IMR-90 (cell line): ENCODE results near the gene SBNO1. TPM values are rescaled to one million over a fixed set of nuclear protein-coding genes. Genes with fewer than 3 reads are reported as not detected.

Experiments
- ATAC-seq: fragments of 200-7000 bp; cut with Tn5 transposase; 2 replicates; pipeline ENCODE4 v1.9.1; 2020; ENCODE audit warnings: low read depth, mild to moderate bottlenecking, moderate library complexity
- BruUV-seq: library from RNA; stranded (reverse); fragments of 400-500 nt; replicated peaks from 2 replicates; lab custom pipeline; 2021; lab: Mats Ljungman, UMichigan
- CTCF ChIA-PET: fragments of 300-600 bp; formaldehyde crosslinking; extraction: SDS; loops from one replicate; lab custom pipeline; 2021; ENCODE audit warnings: antibody characterized with exemption; lab: Yijun Ruan, JAX
- POLR2A ChIA-PET: fragments of 300-600 bp; sonication (Branson Sonifier 250); formaldehyde crosslinking; loops from one replicate; lab custom pipeline; 2022; ENCODE audit warnings: antibody characterized with exemption; ENCODE audit not compliant: unreplicated experiment; lab: Charles Lee
- DNase-seq: peaks from one replicate; pipeline ENCODE4 v3.0.0; 2013
- H2AFZ ChIP-seq: replicated peaks from 2 replicates; pipeline ENCODE3; 2013; ENCODE audit warnings: low read length, mild to moderate bottlenecking; ENCODE audit not compliant: poor library complexity
- H2AK5ac ChIP-seq: 2 replicates; pipeline ENCODE4 v1.6.1; 2013; ENCODE audit warnings: low read depth, low read length, inconsistent platforms
- H2AK9ac ChIP-seq: replicated peaks from 2 replicates; pipeline ENCODE3; 2013; ENCODE audit warnings: mild to moderate bottlenecking, low read depth, low read length, moderate library complexity; ENCODE audit not compliant: poor library complexity
- H2BK120ac ChIP-seq: 2 replicates; pipeline ENCODE4 v1.6.1; 2013; ENCODE audit warnings: low read depth, low read length, inconsistent platforms
- H2BK15ac ChIP-seq: 3 replicates; pipeline ENCODE4 v1.6.1; 2013; ENCODE audit warnings: low read depth, low read length, inconsistent platforms
- H2BK20ac ChIP-seq: 2 replicates; pipeline ENCODE4 v1.6.1; 2013; ENCODE audit warnings: low read depth, mild to moderate bottlenecking, inconsistent platforms, low read length, moderate library complexity
- H2BK5ac ChIP-seq: 2 replicates; pipeline ENCODE4 v1.6.1; 2013; ENCODE audit warnings: mild to moderate bottlenecking, low read depth, low read length, inconsistent platforms; ENCODE audit not compliant: poor library complexity, severe bottlenecking
- H3K14ac ChIP-seq: replicated peaks from 2 replicates; pipeline ENCODE4 v1.6.1; 2013; ENCODE audit warnings: low read depth, low read length, inconsistent platforms
- H3K18ac ChIP-seq: 2 replicates; pipeline ENCODE4 v1.6.1; 2013; ENCODE audit warnings: low read depth, low read length, control low read depth
- H3K23ac ChIP-seq: 2 replicates; pipeline ENCODE4 v1.6.1; 2013; ENCODE audit warnings: low read depth, low read length, inconsistent platforms
- H3K27ac ChIP-seq: 2 replicates; pipeline ENCODE4 v1.5.1; 2013; ENCODE audit warnings: mild to moderate bottlenecking, control low read depth, low read length; ENCODE audit not compliant: insufficient read depth
- H3K27me3 ChIP-seq: 2 replicates; pipeline ENCODE4 v1.6.1; 2013; ENCODE audit warnings: low read length; ENCODE audit not compliant: control insufficient read depth, insufficient read depth
- H3K36me3 ChIP-seq: 2 replicates; pipeline ENCODE4 v1.6.1; 2013; ENCODE audit warnings: low read length, mixed read lengths; ENCODE audit not compliant: control insufficient read depth, insufficient read depth
- H3K4ac ChIP-seq: 2 replicates; pipeline ENCODE4 v1.6.1; 2013; ENCODE audit warnings: low read depth, low read length, inconsistent platforms
- H3K4me1 ChIP-seq: 2 replicates; pipeline ENCODE4 v1.6.1; 2013; ENCODE audit warnings: low read length, mixed read lengths; ENCODE audit not compliant: control insufficient read depth, insufficient read depth
- H3K4me2 ChIP-seq: 2 replicates; pipeline ENCODE4 v1.6.1; 2013; ENCODE audit warnings: low read depth, mild to moderate bottlenecking, control low read depth, low read length, moderate library complexity
- H3K4me3 ChIP-seq: 2 replicates; pipeline ENCODE4 v1.5.1; 2013; ENCODE audit warnings: low read depth, mild to moderate bottlenecking, control low read depth, low read length, moderate library complexity; ENCODE audit not compliant: insufficient read depth
- H3K56ac ChIP-seq: 2 replicates; pipeline ENCODE4 v1.6.1; 2013; ENCODE audit warnings: low read length, inconsistent platforms; ENCODE audit not compliant: insufficient read depth; ENCODE audit errors: extremely low read depth
- H3K79me1 ChIP-seq, 2 experiments: 2 replicates each; pipeline ENCODE4 v1.6.1; 2013; ENCODE audit warnings: low read length in 2 of 2, inconsistent platforms in 1 of 2, low read depth in 1 of 2
- H3K9ac ChIP-seq: 2 replicates; pipeline ENCODE4 v1.6.1; 2013; ENCODE audit warnings: low read depth, low read length, control low read depth
- H3K9me1 ChIP-seq: 2 replicates; pipeline ENCODE4 v1.6.1; 2013; ENCODE audit warnings: low read length, inconsistent platforms; ENCODE audit not compliant: insufficient read depth
- H3K9me3 ChIP-seq: 2 replicates; pipeline ENCODE4 v1.6.1; 2013; ENCODE audit warnings: low read length; ENCODE audit not compliant: control insufficient read depth, insufficient read depth
- H4K20me1 ChIP-seq: 2 replicates; pipeline ENCODE4 v1.6.1; 2013; ENCODE audit warnings: low read length, inconsistent platforms; ENCODE audit not compliant: insufficient read depth
- H4K5ac ChIP-seq: 2 replicates; pipeline ENCODE4 v1.6.1; 2013; ENCODE audit warnings: mild to moderate bottlenecking, low read depth, low read length, control low read depth
- H4K8ac ChIP-seq, 2 experiments: 2 replicates each; pipeline ENCODE4 v1.6.1; 2013; ENCODE audit warnings: low read depth in 2 of 2, low read length in 2 of 2, control low read depth in 1 of 2, inconsistent platforms in 1 of 2
- H4K91ac ChIP-seq: 2 replicates; pipeline ENCODE4 v1.6.1; 2013; ENCODE audit warnings: low read depth, low read length, inconsistent platforms; ENCODE audit not compliant: insufficient read depth
- BHLHE40 ChIP-seq: fragments of 150-350 bp; IDR thresholded peaks from 2 replicates; pipeline ENCODE4 v1.6.1; 2016; ENCODE audit warnings: mild to moderate bottlenecking, low read depth, low read length
- CTCF ChIP-seq: conservative IDR thresholded peaks from 2 replicates; pipeline ENCODE4 v1.5.1; 2012; ENCODE audit warnings: mild to moderate bottlenecking, low read depth, low read length, improper control_type of control experiment
- FOS ChIP-seq: fragments of 150-350 bp; IDR thresholded peaks from 2 replicates; pipeline ENCODE4 v1.6.1; 2016; ENCODE audit warnings: low read depth, low read length
- MAFK ChIP-seq: IDR thresholded peaks from 2 replicates; pipeline ENCODE4 v1.6.1; 2012; ENCODE audit warnings: low read depth, low read length, improper control_type of control experiment
- NFE2L2 ChIP-seq: fragments of 150-350 bp; IDR thresholded peaks from 2 replicates; pipeline ENCODE4 v1.6.1; 2016; ENCODE audit warnings: low read depth, mild to moderate bottlenecking, low read length
- RCOR1 ChIP-seq: IDR thresholded peaks from 2 replicates; pipeline ENCODE4 v1.6.1; 2012; ENCODE audit warnings: mild to moderate bottlenecking, low read length, improper control_type of control experiment; ENCODE audit not compliant: insufficient replicate concordance
- SMC3 ChIP-seq: fragments of 150-350 bp; IDR thresholded peaks from 2 replicates; pipeline ENCODE4 v1.6.1; 2016; ENCODE audit warnings: low read depth, mild to moderate bottlenecking, antibody characterized with exemption, low read length, moderate library complexity
- USF2 ChIP-seq: fragments of 150-350 bp; IDR thresholded peaks from 2 replicates; pipeline ENCODE4 v1.6.1; 2017; ENCODE audit warnings: mild to moderate bottlenecking, antibody characterized with exemption, low read length, low read depth
- WGBS, 2 experiments: methylation state at CpG; one replicate each; pipeline versions ENCODE4 v1.1.5 to v1.1.7; 2013; ENCODE audit warnings: missing lambda C conversion rate in 2 of 2; ENCODE audit not compliant: insufficient read length in 1 of 2; ENCODE audit errors: extremely low coverage in 2 of 2; 5-methylcytosine and 5-hydroxymethylcytosine counted together
- dilution Hi-C: fragments of 300-500 bp; cut with HindIII; formaldehyde crosslinking; loops from one replicate; pipeline ENCODE4 v1.14.3; 2018; ENCODE audit warnings: low sequenced_read_pairs; ENCODE audit not compliant: unreplicated experiment
- in situ Hi-C: fragments of 300-500 bp; cut with MboI; formaldehyde crosslinking; loops from 3 replicates; pipeline ENCODE4 v1.14.3; 2019; ENCODE audit warnings: low sequenced_read_pairs, inconsistent platforms, mixed read lengths
- intact Hi-C: fragments of 100-400 bp; cut with micrococcal nuclease; formaldehyde crosslinking; loops from 2 replicates; pipeline ENCODE4 v1.10.0; 2022
- polyA plus RNA-seq, 3 experiments: library from polyadenylated mRNA; depleted of rRNA; stranded (reverse); fragments of >200 nt; gene quantifications; 2 replicates each; pipeline ENCODE4 v1.2.3, GENCODE V29; 2012; ENCODE audit warnings: low replicate concordance in 1 of 3
- total RNA-seq: library from RNA; depleted of rRNA; stranded (reverse); fragments of >200 nt; gene quantifications from 2 replicates; pipeline ENCODE4 v1.2.3, GENCODE V29; 2012

Gene SBNO1
- total and polyA plus RNA-seq, 2 of the 4 experiments (the other 2 are of a cell fraction): 5.3 to 24.9 TPM

GRCh38 chr12:123265851-123266678, 98.6 kb downstream of the SBNO1 start:
- Histone ChIP-seq H4K20me1 (peaks cover 69% of the 10 kb centered on the region), H2BK5ac (no peak overlapping the region), H2BK15ac (no peak overlapping the region), H3K36me3 (peaks cover 49% of the 10 kb centered on the region), H3K4me3 (no peak overlapping the region), H3K27ac (no peak overlapping the region), H4K5ac (no peak overlapping the region), H4K91ac (no peak overlapping the region), H3K27me3 (no peaks in the 10 kb centered on the region), H3K4me1 (peaks cover 13% of the 10 kb centered on the region), H3K79me1 (peaks cover 18 to 58% of the 10 kb centered on the region in 2 experiments; a peak in 2 of 4 replicates), H3K9ac (no peak overlapping the region), H2BK20ac (no peak overlapping the region), H4K8ac (no peak overlapping the region), H3K4me2 (no peak overlapping the region), H2AFZ (no peak overlapping the region), H3K9me3 (no peaks in the 10 kb centered on the region), H3K18ac (no peak overlapping the region), H2AK5ac (no peak overlapping the region), H2BK120ac (no peak overlapping the region), H2AK9ac (no peak overlapping the region), H3K9me1 (peaks cover 18% of the 10 kb centered on the region), H3K56ac (no peak overlapping the region), H3K23ac (no peak overlapping the region), H3K14ac (no peak overlapping the region), H3K4ac (no peak overlapping the region)
- ATAC-seq (no peak), DNase-seq (no peak)
- CTCF ChIA-PET: interaction anchor here (0.6 kb wide), 1 partner anchor 29 kb away, joined by 3 read pairs; no protein-coding TSS in a partner anchor
- in situ Hi-C loops: no loop called here
- TF ChIP-seq USF2 (no peak), FOS (no peak), NFE2L2 (no peak), CTCF (no peak), SMC3 (no peak), BHLHE40 (no peak), RCOR1 (no peak), MAFK (no peak)
- intact Hi-C loops: no loop called here
- BruUV-seq: no TSS peak
- dilution Hi-C loops: no loop called here
- WGBS, 2 experiments: 92% methylated on average over 14 of the region's 35 CpGs; no CpG with 5 or more reads in 1 of the 2 experiments
- POLR2A ChIA-PET: no interaction called here
